NCI-H2029 treated with DMSO at 0.1 percent for 48 hours (cell line): ENCODE data around the gene PUM1.
"Not testable (repeated sequence)": the region's sequence is repeated elsewhere in the genome, so short reads cannot be mapped to it uniquely, and the experiment has no call there.

Experiments
- DNase-seq: peaks from one replicate; lab custom pipeline; 2025; lab: John Stamatoyannopoulos, UW

Gene PUM1

DNA sequence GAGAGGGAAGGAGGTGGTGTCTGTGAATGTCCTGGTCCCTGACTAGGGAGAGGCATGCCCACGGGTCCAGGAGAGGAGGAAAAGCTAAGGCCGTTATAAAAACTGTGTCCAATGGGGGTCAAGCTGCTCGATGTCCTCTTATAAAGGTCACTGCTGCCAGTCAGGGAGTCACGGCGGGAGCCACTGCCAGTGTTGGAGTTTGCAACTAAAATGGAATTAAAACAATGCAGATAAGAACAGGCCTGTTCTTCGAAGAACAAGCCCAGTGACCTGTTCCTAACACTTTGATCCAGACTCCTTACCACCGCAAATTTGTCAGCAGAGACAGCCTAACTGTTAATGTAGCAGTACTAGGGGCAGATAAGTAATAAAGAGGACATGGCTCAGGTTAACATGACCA is 100.8 kb downstream of the PUM1 start:
- no peak for DNase-seq

DNA sequence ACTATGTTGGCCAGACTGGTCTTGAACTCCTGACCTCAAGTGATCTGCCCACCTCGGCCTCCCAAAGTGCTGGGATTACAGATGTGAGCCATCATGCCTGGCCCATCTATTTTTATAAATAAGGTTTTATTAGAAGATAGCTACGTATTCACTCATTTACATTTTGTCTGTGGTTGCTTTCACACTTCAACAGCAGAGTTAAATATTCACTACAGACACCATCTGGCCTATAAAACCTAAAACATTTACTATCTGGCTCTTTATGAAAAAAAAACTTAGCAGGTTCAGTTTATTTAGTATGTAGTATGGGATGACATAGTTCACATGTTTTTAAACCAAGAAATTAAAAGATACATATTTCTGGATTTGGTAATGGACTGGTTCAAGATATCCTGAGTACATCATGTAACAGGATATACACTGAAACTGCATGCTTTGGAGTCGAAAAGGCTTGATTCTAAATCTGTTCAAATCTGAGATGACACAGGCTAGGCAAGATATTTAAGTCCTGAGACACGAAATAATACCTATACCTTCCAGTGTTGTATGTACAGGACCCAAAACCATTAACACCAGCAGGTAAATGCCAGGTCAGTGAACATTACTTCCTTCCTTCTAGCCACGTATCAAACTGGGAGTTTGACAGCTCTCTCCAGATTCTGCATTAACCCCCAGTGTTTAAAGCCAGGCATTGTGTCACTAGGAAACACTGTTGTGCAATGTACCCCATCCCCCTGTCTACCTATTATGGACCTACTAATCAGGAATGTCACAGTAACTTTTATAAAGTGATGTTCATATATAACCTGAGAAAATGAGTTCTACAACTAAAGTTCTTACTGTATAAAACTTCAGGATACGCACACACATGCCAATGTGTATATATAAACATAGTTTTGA is 102.7 kb downstream of the PUM1 start:
- DNase-seq = no peak

DNA sequence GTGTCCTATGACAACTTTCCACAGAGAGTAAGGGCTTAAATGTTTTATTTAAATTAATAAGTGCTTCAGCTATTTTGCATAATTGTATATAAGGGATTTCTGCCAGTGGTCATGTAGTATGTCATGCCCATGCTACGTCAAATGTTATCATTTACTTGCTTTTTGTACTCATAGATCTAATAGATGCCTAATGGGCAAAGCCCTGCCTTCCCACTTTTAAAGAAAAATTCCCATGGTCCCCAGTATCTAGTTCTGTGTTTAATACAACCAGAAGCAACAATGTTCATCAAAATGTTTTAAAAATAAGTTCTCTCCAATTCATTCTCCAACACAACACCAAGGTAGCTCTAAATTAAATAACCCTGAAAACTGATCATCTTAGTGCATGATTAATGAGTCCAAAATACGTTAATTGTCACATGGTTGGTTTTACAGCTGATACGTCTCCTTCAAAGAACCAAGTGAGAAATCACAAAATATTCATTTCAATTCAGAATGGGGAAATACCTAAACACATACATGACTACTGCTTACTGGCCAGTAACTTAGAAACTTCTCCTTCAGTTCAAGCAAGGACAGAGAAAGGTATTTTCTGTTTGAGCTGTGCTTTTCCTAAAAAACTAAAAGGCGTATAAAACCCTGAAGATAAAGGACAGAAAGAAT is 107.8 kb downstream of the PUM1 start:
- no peak for DNase-seq

DNA sequence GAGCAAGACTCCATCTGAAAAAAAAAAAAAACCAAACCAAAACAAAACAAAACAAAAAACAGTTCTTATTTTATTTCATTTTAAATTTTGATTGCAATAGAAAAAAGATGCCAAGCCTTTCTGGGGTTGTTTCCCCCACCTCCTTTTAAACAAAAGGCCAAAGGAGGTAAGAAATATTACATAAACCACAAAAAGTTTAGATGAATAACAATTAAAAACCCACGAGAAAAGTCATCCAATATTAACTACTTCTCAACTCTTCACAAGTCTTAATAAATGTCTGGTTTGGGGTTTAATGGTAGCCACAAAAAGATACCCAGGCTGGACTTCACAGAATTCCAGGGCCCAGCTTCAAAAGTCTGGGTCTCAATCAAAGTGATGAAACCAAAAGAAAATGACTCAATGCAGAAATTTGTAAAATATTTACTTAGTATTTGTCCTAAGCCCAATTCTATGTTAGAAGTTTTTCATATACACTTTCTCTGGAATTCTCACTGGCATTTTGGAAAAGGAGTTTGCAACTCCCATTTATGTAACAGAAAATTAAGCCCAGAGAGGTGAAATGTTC is 110.0 kb downstream of the PUM1 start:
- DNase-seq = no peak

DNA sequence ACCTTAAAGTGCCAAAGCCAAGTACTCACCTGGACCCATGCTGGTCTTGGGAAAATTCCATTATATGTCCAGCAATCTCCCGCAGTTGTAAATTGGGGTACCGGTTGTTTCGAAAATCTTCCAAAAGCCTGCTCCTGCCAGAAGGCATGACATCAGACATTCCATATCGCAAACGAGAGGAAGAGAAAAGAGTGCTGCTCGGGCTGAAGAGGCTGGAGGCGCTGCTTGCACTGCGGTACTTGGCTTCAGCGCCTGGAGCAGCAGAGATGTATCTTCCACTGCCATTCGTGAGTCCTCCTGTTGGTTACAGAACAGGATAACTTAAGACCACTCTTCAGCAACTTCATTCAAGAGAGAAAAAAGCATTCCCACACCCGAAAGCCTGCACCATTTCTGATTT is 111.8 kb downstream of the PUM1 start:
- no peak for DNase-seq

DNA sequence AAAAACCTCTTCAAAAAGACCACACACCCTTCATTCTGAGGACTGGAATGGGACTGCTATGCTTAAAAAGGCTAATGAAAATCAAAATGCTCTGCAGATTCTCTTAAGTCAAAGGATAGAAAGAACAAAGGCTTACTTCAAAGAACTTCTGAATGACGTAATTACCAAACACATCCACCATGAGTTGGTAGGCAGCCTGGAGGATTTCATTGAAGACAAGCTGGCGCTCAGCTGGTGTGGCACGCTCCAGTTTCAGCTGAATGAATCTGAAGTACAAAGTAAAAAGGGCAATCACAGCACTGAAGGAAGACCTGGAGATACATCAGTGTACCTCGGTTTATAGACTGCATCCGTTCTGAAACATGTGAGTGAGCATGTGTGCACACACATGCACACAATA is 113.4 kb downstream of the PUM1 start:
- DNase-seq = no peak

DNA sequence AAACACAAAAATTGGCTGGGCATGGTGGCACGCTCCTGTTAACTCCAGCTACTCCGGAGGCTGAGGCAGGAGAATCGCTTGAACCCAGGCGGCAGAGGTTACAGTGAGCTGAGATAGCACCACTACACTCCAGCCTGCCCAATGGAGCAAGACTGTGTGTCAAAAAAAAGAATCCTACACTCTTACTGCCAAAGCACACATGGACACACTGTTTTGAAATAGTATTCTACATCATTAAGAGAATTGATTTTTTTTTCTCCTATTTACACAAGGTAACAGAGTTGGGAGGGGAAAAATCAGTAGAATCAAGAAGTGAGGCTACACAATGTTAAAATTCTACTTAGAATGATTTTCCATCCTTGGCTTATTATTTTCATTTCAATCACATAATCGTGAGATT is 114.8 kb downstream of the PUM1 start:
- no peak for DNase-seq

DNA sequence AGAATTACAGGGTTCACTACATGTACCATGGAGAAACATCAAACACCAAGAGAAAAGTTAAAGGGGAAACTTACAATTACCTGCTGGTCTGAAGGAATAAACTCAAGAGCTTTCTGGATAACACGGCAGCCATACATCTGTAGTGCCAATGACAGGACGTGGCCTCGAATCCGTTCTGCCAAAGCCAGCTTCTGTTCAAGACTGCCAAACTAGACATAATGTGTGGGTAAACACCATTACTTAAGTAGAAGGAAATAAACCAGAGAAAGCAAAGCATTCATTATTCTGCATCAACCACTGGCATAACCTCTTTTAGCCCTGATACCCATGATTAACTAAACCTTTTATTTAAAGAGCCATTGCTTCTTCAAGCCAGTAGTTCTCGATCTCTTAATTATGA is 115.5 kb downstream of the PUM1 start:
- DNase-seq = no peak

DNA sequence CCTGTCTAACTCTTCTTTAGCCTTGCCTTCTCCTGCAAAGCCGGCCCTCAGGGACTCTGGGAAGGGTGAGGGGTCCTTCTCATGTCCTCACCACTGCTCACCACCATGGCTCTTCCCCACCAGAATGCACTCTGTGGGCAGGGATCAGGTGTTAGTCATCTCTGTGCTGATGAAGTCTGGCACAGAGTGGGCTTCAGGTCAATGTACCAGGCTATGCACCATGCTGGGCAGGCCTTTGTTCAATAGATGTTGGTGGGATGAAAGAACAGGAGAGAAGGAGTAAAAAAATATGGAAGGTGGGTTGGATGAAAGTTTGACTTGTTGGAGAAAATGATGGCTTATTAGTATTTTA is 116.1 kb downstream of the PUM1 start:
- not testable (repeated sequence) for DNase-seq

DNA sequence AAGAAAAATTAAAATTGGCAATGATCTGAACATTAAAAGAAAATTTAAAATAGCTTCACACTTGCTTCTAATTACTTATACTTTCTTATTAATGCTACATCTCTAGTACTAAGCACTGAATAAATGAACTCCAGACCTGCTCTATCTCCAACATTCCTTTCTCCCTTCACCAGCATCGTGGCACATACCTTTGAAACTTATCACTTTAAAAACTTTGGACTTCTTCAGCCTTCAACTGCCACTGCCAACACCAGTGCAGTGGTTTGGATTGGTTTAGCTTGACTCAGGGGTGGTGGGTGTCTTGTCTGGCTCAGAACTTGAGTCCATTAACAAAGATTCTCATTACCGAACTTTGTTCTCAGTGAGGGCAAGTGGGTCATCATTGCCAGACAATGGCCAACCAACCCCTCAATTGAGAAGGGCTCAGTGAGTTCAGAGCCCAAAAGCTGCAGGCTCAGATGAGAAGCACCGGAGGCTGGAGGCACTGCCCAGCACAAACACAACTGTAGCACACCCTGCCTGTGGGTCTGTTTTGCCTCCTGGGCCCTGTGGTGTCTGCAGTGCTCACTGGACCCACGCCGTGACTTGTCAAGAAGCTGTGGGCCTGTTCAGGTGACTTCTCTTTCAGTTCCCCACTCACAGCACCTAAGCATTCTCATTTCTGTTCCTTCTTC is 116.6 kb downstream of the PUM1 start:
- not testable (repeated sequence) for DNase-seq

DNA sequence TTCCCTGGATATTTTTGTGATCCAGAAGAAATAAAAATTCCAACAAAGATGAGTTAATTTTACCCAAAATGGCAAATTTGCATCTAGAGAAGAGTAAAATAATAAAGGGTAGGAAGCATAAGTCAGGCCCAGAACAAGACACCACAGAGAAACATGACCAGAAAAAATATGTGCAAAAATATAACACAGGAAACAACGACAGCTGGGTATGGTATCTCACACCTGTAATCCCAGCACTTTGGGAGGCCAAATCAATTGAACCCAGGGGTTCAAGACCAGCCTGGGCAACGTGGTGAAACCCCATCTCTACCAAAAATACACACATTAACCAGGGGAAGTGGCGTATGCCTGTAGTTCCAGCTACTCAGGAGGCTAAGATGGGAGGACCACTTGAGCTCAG is 117.2 kb downstream of the PUM1 start:
- no peak for DNase-seq

DNA sequence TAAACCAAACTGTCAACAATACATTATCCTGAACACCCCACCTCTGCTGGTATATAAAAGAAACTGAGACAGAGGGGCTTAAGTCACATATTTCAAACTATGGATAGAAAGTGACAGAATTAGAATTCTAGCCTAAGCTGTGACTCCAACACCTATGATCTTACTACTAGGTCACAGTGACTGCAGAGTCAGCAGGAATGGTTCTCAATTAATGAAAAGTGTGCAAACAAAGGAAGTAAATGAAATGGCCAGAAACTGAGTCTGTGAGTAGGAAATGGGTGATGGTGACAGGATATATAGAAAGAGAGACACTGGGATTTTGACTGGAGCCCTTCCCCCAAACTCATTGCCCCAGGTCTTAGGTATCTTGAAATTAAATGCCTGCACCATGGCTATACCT is 118.3 kb downstream of the PUM1 start:
- DNase-seq = no peak

DNA sequence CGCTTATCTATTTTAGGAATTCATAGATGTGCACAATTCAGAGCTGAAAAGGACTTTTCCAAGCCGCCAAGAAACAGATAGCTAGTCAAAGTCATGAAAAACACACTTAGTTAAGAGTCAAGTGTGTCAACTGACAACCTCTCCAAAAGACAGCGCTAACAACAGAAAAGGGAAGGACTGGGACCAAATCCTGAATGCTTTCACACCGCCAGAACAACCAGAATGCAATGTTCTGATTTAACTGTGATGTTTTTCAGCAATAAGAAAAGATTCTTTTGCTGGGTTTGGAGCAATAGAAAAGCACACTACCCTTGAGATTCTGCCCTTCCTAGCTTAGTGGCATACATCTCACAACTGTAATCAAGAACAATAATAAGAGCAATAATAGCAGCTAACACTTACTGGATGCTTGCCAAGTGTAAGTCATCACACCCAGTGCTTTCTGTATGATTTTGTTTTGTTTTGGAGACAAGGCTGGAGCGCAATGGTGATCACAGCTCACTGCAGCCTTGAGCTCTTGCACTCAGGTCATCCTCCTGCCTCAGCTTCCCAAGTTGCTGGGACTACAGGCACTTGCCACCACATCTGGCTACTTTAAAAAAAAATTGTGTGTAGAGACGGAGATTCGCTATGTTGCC is 123.1 kb downstream of the PUM1 start:
- DNase-seq = no peak

DNA sequence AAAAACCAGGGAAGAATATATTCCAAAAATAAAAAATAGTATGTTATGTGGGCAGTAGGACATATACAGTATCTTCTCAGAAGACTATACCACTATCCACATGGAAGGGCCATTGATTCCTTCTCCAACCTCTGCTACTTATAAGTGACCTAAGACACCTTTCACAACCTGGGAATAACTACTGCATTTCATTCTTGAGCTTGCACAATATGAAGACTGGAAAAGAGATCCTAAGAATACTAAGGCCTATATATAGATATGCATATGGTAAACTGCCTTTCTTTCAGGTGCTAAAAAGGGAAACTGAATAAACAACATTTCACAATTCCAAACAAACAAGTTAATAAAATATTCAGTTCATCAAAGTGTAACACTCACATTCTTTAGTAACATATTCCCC is 125.0 kb downstream of the PUM1 start:
- no peak for DNase-seq

DNA sequence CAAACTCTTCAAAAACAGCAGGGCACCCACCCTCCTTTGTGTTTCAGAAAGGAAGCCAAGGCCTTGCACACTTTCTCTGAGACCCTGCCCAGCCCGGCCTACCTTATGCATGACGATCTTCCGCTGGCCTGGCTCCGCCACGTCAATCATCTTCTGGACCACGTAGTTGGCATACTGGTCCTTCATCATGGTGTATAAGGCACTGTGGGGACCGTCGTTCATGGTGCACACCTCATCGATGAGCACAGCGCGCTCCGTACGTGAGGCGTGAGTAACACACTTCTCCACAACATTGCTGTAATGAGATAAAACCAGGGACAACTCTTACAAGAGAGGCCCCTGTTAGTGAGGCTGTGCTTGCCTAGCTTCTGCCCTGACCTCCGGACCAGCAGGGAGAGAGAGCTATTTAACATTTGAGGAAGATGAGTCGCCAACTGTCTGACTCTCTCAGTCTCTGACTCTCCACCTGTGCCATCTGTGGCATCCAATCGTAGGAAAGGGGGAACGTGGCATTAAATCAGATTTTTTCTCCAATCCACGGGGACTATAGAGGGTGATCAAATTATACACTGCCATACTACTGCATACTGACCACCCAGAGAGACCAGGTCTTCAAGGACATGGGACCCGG is 128.9 kb downstream of the PUM1 start:
- DNase-seq = no peak

DNA sequence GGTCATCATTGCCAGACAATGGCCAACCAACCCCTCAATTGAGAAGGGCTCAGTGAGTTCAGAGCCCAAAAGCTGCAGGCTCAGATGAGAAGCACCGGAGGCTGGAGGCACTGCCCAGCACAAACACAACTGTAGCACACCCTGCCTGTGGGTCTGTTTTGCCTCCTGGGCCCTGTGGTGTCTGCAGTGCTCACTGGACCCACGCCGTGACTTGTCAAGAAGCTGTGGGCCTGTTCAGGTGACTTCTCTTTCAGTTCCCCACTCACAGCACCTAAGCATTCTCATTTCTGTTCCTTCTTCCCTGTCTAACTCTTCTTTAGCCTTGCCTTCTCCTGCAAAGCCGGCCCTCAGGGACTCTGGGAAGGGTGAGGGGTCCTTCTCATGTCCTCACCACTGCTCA is 129.8 kb downstream of the PUM1 start:
- DNase-seq = not testable (repeated sequence)

DNA sequence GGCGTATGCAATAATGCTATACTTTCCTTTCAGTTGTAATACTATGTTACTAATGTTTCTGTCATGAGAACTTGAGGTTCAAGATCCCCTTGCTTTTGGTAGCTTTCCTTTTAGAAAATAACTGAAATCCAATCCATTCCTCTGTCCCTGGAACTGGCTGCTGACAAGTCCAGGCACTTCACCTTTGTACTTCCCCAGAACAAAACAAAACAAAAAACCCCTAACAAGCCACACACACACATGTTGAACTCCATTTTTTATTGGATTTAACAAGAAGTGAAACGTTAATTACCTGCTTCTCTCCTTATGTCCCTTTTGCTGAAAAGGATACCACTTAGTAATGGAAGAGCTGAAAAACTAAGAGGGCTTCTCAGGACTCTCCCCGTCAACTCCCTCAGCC is 130.9 kb downstream of the PUM1 start:
- DNase-seq = no peak

DNA sequence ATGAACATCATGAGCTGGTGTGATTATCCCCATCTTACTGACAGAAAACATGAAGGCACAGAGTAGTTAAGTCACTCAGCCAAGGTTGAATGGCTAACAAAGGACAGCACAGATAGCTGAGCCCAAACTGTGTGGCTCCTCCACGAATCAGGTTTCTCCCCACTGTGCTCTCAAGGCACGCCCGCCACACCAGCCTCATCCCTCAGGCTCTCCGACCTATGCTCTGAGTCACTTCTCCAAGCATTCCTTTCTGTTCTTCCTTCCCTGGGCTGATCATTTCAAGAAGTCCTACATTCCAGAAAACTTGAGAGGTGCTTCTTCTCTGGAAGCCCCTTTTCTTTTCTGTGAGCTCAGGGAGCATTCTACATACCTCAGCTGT is 131.7 kb downstream of the PUM1 start:
- DNase-seq = no peak

DNA sequence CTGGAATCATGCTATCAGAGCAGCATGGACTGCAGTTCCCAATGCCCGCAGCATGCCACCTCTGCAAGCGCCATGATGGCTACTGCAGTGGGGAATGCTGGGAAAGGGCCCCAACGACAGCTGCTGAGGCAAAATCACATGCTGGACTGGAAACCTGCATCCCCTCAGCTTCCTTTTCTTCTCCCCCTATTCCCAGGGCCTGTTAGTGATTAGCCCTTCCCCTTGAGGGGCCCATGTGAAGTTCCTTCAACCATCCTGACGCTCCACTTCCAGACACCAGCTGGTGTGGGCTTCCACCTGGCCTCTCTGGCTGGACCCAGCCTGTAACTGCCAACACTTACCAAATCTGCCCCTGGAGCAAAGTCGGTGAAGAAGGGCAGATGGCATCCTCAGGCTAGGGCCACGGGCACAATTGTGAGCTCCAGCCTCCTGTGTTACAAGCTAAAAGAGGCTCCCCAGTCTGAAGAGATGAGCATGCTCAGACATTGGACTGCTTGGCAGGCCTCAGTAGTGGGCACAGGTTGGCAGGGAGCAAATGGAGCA is 134.8 kb downstream of the PUM1 start:
- DNase-seq = no peak

DNA sequence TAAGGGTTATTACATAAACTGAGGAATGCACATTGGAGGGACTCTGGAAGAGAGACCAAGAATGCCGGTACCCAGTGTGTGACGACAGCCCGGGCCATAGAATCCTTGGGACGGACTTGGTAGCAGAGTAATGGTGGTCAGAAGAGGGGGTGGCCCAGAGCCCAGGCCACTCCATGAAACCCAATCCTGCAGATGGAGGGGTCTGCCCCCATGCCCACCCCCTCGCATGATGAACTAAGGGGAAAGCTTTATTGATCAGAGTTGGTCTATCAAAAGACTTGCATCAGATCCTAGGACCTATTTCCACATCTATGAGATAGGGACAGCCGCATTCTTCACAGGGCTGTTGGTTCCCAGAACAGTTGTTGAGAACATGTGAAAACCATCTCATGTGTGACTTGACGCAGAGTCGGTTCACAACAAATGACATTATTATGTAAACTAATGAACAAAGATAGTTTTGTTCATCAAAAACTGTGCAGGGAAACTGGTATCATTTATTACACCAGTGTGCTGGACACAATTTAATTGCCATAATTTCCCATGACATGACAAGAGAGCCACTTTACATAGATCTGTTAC is 135.5 kb downstream of the PUM1 start:
- no peak for DNase-seq
